Stimulated activated CD8-positive, alpha-beta memory T cell treated with anti-CD3 and anti-CD28 coated beads, Interleukin-4, amount 100 ng/mL, for 4 hours (primary cell): ENCODE measurements around the gene CALML5.

Experiments
- DNase-seq, 2 donors: peaks; one replicate each; pipeline ENCODE4 v3.0.0-alpha.2; 2020; ENCODE audit warnings: low read depth in 2 of 2, low spot score in 1 of 2

Gene CALML5

GRCh38 chr10:5502061-5502521 lies 2.7 kb upstream of the CALML5 start:
- DNase-seq: no peak

GRCh38 chr10:5500910-5501309 lies 1.5 kb upstream of the CALML5 start:
- DNase-seq: no peak

- DNase-seq: no peak
Measured at GRCh38 chr10:5500162-5500670, 846 bp upstream of the CALML5 start.

DNA sequence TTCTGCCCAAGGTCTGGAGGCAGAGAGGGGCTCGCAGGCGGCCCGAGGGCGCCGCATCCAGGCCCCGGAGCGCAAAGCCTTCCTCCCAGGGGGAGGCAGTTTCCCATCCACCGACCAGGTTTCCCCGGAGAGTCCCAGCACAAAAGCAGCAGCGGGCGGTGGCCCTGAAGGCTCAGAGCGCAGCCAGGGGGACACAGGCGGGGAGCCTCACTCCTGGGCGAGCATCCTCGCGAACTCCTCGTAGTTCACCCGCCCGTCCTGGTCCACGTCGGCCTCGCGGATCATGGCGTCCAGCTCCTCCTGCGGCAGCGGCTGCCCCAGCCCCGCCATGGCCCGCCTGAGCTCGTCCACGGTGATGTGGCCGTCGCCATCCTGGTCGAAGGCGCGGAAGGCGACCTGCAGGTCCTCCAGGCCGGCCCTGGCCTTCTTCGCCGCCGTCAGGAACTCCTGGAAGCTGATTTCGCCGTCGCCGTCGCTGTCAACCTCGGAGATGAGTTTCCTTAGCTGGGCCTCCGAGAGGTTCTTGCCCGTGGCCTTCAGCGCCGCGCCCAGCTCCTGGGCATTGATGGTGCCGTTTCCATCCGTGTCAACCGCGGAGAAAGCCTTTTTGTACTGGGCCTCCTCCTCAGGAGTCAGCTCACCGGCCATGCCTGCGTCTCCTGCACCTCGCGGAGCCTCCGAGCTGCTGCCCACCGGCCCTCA lies 428 bp downstream of the CALML5 start:
- DNase-seq: no peak

DNA sequence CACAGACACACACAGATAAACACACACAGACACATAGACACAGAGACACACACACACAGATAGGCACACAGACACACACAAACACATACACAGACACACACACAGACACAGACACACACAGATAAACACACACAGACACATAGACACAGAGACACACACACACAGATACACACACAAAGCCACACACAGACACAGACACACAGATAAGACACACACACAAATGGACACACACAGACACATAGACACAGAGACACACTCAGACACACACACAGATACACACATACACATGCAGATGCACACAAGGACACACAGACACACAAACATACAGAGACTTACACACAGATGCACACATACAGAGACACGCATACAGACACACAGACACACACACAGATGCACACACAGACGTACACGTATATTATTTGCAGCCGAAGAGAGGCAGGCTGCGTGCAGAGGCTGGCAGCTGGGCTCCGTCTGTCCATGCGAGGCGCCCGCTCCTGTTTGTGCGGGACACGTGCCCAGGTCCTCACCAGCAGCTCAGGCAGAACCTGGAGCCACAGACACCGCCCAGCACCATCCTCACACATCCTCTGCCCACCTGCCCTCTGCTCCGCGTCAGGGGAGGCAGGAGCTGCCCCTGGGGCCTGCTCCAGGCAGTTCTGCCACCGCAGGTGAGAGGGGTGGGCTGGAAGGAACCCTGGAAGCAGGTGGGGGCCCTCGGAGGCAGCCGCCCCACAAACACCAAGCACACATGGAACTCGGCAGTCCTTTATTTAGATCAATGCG lies 1.2 kb downstream of the CALML5 start:
- DNase-seq: no peak

DNA sequence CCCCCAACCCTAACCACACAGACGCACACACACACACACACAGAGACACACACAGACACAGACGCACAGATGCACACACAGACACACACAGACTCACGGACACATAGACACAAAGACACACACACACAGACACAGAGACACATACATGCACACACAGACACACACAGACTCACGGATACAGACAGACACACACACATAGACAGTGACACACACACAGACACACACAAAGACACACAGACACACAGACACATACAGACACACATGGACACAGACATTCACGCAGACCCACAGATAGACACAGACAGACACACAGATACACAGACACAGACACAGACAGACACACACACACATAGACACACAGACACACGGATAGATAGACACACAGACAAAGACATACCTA lies 2.1 kb downstream of the CALML5 start:
- DNase-seq: no peak

DNA sequence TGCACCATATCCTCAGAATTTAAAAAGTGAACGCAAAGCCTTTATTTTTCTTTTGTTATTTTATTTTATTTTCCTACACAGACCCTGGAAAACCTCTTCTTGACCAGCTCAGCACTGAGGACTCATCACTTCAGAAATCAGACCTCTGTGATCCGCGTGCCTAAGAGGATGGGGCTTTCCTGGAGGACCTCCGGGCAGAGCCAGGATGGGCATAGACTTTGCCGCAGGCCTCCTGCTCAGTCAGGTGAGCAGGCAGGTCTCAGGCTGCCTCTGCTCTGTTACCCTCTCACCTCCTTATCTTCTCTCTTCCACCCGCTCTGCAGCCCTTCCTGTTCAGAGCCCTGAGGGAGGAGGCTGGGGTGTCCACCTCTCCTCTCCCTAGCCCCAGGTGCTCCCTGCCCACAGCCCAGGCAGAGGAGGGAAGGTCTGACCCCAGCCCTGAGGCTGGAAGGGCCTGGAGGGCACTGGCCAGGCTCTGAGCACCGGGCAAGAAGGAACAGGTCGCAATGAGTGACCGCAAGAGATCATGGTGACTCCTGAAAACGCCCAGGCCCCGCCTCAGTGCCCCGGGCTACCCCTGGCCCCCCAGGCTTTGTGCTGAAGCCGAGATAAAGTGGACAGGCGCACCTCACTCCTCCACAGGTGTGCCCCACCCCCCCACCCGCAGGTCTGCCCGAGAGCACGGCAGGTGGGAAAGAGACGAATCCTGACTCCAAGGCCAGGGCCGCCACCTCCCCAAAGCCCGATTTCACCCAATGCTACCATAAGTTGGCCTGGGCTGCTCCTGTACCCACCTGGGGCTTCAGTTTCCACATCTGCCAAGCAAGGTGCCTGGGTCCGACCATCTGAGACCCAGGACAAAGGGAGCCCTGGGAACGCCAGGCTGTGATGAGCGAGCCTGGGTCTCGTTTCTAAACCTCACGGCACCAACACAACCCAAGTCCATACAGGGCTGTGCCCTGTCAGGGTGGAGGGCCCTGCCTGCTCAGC lies 2.8 kb downstream of the CALML5 start:
- no peak for DNase-seq

DNA sequence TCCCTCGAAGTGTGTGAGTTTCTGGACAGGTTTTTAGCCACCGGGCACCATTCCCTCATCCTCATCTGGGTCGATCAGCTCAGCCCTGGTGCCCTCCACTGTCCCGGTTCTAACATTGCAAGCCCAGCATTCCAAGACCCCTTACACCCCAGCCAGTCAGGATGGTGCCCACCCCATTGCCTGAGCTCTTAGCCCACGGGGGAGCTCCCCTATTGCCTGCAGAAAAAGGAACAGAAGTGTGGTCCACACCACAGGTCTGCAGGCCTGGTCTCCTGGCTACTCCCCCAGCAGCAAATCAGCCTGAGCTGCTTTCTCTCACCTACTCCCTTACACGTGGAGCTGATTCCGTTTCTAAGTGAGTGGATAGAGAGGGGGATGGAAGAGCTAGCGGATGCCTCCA lies 4.8 kb downstream of the CALML5 start:
- DNase-seq: no peak

- no peak for DNase-seq
Measured at GRCh38 chr10:5493691-5494090, 5.7 kb downstream of the CALML5 start.

GRCh38 chr10:5492929-5493576 lies 6.3 kb downstream of the CALML5 start:
- DNase-seq: no peak

DNA sequence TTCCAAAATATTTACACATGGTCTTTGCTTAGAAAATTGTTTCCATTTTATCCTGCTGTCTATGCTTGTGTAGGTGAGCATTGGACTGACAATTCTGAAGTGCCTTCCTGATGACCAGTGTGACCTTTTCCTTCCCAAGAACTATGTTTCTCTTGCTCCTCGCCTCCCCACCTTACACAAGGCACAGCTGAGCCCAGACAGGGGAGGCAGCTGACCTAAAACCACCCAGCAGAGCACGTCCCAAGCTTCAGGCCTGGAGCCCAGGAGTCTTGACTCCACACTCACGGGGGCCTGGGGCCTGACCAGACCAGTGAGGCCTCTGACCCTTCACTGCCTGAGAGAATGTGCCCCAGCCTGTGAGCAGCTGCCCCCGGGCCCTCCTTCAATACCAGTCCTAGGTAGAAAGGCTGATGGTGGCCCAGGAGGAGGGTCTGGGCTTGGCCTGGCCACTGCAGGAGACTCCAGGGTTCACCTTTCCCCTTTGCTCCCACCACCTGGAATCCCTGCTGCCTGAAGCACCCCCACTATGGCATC lies 7.0 kb downstream of the CALML5 start:
- no peak for DNase-seq

DNA sequence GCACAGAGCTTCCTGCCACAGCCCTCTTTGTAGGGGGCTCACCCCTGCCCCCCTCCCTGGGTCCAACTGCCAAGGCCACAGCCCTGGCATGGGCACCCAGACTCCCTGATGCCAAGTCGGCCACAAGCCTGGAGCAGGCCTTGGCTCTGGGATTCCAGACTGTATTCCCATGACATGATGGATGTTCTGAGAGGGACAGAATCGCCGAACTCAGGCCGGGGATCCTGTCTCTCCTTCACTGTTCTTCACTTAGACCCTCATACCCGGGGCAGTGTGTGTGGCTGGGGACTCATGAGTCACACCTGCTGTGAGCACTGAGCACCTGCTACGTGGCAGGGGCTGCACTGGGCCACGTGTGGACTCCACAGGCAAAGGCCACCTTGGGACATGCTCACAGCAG lies 7.9 kb downstream of the CALML5 start:
- no peak for DNase-seq

DNA sequence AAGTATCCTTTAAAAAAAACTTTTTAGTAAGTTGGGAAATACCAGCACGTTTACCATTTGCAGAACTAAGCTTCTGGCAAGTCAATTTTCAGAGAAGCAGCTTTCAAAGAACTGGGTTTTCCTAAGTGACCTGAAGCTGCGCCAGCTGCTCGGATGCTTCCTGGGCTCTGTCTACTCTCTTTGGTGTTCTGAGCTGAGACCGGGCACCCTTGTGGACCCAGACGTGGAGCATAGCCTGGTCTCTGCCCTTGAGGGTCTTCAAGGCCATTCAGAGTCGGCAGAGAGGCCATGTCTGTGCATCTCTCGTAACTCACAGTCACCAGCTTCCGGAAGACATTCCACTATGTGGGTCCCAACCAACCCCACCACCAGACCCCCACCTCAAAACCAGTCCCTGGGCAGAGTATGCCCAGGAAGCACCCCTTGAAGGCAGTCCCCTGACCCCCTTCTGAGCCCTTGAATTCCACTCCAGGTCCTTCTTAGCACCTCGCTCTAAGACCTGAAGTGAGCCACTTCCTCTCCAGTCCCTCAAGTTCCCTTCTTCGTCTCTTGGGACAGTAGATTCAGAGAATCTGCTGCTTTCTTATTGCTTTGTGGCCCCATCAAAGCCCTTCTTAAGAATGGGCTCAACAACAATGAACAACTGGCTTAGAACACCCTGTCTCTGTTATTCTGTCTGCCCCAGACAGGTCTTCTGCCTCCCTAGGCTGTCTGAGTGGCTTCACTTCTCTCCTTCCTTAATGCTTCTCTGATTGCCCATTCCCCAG lies 8.5 kb downstream of the CALML5 start:
- no peak for DNase-seq

- DNase-seq: no peak
Measured at GRCh38 chr10:5490032-5490431, 9.3 kb downstream of the CALML5 start.

GRCh38 chr10:5488272-5489161 lies 10.9 kb downstream of the CALML5 start:
- DNase-seq: no peak

DNA sequence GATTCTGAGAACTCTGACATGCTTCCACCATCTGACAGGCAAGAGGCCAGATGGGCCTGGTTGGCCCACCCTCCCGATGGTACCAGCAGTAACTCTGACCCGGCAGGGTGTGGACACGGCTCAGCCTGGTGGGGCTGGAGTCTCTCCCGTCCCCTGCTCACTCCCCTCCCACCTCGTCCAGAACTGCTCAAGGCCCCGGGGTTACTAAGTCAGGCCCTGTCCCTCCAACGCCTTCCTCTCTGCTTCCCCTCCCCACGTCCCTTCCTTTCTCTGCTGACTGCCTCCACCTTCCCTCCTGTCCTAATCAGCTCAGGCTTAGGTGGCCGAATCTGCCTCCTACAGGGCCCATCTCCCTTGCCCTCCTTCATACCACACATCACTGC lies 12.5 kb downstream of the CALML5 start:
- DNase-seq: no peak

DNA sequence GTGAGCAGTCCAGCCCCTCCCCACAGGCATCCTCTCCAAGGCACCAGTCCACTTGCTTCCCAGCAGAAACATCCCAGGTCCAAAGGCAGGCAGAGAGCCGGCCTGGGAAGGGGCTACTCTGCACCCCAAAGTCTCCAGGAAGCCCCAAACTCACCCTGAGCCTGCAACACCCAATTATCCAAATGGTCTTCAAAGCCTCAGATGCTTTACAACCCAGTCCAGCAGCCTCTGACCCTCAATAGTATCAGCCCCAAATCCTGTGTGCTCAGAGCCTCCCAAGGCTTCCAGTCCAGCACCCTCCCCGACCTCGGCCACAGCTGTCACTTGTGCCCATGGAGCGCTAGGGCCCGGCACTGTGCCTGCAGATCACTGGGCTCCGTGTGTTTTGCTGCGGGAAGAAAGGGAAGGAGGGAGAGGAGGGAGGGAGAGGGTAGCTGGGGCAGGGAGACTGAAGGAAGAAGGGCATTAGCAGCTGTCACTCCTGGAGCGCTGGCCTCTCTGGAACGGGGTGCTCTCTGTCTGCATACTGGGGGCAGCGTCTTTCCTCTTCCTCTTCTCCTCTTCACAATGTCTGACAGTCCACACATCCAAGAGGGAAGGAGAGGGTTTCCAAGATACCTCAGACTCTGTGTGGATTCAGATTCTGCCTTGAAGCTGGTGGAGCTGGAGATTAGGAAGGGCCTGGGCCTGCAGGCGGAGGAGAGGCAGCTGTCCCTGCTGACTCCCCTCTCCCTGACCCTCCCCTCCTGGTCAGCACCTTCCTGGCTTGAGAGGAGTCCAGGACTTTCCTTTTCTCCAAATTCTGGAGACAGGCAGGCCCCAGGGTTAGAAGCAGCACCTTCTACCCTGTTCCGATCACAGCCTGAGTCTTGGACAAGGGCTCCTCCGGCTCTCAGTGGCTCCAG lies 13.2 kb downstream of the CALML5 start:
- no peak for DNase-seq

DNA sequence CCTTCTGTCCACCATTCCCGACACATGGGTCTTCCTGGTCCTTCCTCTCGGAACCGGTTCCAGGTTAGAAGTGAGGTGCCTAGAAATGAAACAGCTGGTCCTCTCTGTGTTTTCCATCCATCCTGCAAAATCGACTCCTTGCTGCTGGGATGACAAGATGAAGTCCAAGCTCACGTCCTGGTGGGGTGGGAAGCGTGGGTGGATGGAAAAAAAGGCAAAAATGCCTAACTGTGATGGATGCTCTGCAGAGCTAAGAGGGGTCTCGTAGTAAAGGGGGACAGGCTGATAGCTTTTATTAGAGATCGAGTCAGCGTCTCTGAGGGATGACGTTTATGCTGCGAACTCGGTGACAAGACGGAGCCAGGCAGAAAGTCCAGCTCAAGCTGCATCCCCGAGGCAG lies 14.1 kb downstream of the CALML5 start:
- no peak for DNase-seq
